ENCODE results near the gene FAM117B. TPM values are rescaled to one million over a fixed set of nuclear protein-coding genes. Genes with fewer than 3 reads are reported as not detected.
"Not testable (repeated sequence)": the region's sequence is repeated elsewhere in the genome, so short reads cannot be mapped to it uniquely, and the experiment has no call there.

Gene FAM117B
- total RNA-seq, 1 donor from 2014 or later, result 7.1 TPM

DNA sequence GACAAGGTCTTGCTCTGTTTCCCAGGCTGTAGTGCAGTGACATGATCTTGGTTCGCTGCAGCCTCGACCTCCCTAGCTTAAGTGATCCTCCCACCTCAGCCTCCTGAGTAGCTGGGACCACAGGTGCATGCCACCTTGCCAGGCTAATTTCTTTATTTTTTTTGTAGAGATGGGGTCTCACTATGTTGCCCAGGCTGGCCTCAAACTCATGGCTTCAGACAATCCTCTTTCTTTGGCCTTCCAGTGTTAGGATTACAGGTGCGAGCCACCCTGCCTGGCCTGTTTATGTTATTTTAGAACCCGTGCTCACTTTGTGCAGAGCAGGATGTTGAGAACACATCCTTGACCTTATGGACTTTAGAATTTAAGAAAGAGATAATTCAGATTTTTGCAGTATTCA lies 17.4 kb downstream of the FAM117B start:
- TF ChIP-seq, protein P1, sequence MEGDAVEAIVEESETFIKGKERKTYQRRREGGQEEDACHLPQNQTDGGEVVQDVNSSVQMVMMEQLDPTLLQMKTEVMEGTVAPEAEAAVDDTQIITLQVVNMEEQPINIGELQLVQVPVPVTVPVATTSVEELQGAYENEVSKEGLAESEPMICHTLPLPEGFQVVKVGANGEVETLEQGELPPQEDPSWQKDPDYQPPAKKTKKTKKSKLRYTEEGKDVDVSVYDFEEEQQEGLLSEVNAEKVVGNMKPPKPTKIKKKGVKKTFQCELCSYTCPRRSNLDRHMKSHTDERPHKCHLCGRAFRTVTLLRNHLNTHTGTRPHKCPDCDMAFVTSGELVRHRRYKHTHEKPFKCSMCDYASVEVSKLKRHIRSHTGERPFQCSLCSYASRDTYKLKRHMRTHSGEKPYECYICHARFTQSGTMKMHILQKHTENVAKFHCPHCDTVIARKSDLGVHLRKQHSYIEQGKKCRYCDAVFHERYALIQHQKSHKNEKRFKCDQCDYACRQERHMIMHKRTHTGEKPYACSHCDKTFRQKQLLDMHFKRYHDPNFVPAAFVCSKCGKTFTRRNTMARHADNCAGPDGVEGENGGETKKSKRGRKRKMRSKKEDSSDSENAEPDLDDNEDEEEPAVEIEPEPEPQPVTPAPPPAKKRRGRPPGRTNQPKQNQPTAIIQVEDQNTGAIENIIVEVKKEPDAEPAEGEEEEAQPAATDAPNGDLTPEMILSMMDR (conservative IDR thresholded peaks at IDR 0.05; ENCODE audit: low read depth, low read length), result no peak
- no peak for DNase-seq (ENCODE audit: low read depth)
- H3K4me3 ChIP-seq (ENCODE audit: low read depth, low read length), result no peak overlapping the region

DNA sequence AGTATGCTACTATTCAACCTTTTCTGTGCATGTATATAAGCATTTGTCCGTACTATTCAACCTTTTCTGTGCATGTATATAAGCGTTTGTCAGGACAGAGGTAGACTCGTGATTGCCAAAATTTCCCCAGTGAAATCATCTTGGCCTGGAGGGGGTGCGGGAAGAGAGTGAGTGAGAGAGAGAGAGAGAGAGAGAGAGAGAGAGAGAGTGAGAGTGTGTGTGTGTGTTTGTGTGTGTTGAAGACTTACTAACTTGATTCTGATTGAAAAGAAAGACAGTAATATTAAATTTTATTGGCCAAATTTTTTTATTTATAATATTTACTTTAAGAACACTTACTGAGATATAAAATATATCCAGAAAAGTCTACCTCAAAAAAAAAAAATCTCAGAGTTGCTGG lies 19.1 kb downstream of the FAM117B start:
- TF ChIP-seq, protein P1 (conservative IDR thresholded peaks at IDR 0.05; ENCODE audit: low read depth, low read length), result no peak
- no peak overlapping the region for H3K4me3 ChIP-seq (ENCODE audit: low read depth, low read length)
- DNase-seq (ENCODE audit: low read depth), result no peak

DNA sequence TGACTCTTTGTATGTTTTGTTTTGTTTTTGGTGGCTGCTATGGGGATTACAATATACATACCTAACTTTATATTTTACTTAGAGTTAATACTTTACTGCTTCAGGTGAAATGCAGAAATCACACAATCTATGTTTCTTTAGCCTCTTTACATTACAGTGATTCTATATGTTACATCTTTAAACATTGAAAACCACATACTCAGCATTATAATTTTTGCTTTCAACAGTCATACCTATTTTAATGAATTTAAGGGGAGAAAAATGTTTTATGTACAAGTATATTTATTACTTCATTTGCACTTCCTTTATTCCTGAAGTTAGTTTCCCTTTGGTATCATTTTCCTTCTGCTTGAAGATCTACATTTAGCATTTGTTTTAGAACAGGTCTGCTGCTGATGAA lies 23.1 kb downstream of the FAM117B start:
- H3K4me3 ChIP-seq (ENCODE audit: low read depth, low read length), result no peak overlapping the region

DNA sequence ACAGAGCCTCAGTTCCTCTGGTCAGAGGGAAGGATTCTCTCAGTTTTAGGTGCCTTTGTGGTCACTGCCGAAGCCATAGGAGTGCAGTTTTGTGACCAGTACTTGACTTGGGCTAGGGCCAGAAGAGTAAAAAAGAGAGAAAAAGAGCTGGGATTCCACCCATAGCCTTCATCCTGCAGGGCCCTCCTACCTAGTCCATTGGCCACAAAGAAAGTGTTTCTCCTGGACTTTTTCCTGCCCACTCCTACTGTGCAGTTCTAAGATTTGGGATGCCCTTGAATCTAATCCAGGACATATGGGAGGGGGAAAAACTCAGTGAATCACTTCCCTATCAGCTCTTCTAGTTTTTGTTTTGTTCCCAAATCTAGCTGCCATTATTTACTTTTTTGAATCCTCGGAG lies 26.0 kb downstream of the FAM117B start:
- TF ChIP-seq, protein P1 (conservative IDR thresholded peaks at IDR 0.05; ENCODE audit: low read depth, low read length), result no peak
- no peak overlapping the region for H3K4me3 ChIP-seq (ENCODE audit: low read depth, low read length)
- no peak for DNase-seq (ENCODE audit: low read depth)

More for the DNA sequence above, 23.1 kb downstream of the FAM117B start:
- DNase-seq (ENCODE audit: low read depth), result no peak
- TF ChIP-seq, protein P1 (conservative IDR thresholded peaks at IDR 0.05; ENCODE audit: low read depth, low read length), result no peak

DNA sequence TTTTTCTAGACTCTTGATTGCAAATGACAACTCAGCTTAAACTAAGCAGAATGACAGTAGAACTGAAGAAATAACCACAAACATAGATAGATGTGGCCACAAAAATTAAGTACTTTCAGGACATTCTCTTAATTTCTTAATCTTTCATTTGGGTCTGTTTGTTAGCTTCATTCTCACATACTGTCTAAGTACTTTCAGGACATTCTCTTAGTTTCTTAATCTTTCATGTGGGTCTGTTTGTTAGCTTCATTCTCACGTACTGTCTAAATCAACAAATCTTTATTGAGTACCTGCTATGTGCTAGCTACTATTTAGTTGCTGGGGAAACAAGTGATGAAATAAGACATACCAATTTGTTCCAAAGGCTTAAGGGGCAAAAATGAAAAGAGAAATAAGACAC lies 35.1 kb downstream of the FAM117B start:
- TF ChIP-seq, protein P1 (conservative IDR thresholded peaks at IDR 0.05; ENCODE audit: low read depth, low read length), result no peak
- DNase-seq (ENCODE audit: low read depth), result no peak

DNA sequence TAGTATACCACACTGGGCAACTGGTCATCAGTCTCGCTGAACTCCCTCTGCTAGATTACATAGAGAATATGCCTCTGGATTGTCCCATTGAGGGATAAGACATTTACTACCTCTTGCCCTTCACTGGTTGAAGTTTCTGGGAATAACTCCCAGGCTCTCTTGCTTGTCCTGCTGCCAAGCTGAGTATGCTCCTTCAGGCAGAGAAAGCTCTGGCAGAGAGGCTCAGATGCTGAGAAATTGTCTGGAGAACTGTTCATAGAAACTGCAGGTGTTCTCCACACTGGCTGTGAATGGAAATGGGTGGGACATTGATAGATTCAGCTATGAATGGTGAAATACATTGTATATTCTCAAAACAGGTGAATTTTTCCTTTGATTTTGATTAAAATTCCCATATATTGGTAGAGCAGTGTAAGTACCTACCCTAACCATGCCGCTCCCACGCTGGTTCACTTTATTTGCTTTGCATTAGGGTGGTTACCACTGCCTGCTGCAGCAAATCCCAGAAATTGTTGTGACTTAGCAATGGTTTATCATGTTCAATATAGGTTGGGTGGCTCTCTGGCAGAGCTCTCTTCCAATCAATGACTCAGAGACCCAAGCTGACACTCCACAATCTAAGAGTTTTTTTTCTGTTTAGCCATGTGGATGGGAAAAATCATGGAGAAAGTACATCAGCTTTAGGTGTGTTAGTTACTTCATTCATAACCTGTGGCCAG lies 36.7 kb downstream of the FAM117B start:
- DNase-seq (ENCODE audit: low read depth), result no peak
- H3K4me3 ChIP-seq (ENCODE audit: low read depth, low read length), result no peak overlapping the region
- TF ChIP-seq, protein P1 (conservative IDR thresholded peaks at IDR 0.05; ENCODE audit: low read depth, low read length), result no peak

More for the DNA sequence above, 35.1 kb downstream of the FAM117B start:
- no peak overlapping the region for H3K4me3 ChIP-seq (ENCODE audit: low read depth, low read length)

DNA sequence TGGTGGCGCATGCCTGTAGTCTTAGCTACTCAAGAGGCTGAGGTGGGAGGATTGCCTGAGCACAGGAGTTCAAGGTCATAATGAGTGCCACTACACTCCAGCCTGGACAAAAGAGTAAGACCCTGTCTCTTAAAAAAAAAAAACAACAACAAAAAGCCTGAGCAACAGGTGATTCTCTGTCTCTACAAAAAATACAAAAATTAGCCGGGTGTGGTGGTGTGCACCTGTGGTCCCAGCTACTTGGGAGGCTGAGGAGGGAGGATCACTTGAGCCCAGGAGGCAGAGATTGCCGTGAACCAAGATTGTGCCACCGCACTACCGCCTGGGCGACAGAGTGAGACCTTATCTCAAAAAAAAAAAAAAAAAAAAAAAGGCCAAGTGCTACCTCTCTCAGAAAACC lies 40.3 kb downstream of the FAM117B start:
- DNase-seq (ENCODE audit: low read depth), result not testable (repeated sequence)

More for the DNA sequence above, 40.3 kb downstream of the FAM117B start:
- H3K4me3 ChIP-seq (ENCODE audit: low read depth, low read length), result not testable (repeated sequence)
